GM19395 (cell line): Measurements from ENCODE around the gene N4BP2L1.

ENCODE experiments used
- ATAC-seq: cut with Tn5 transposase; IDR thresholded peaks from one replicate; pipeline ENCODE4 v1.9.1; 2021; ENCODE audit warnings: mild to moderate bottlenecking, moderate library complexity; ENCODE audit not compliant: unreplicated experiment

Gene N4BP2L1

GRCh38 chr13:32427852-32428580, at the start of gene N4BP2L1:
TSS of gene N4BP2L1 (minus strand) at chr13:32428130. CDS start at chr13:32428082, 48 bp downstream.
- ATAC-seq = peak; percentile 73

- no peak for ATAC-seq
Observed at GRCh38 chr13:32476892-32477291, 49.0 kb upstream of the N4BP2L1 start.

GRCh38 chr13:32476021-32476731, 48.2 kb upstream of the N4BP2L1 start:
- no peak for ATAC-seq

- no peak for ATAC-seq
Observed at GRCh38 chr13:32474999-32475792, 47.3 kb upstream of the N4BP2L1 start.

GRCh38 chr13:32473650-32474049, 45.7 kb upstream of the N4BP2L1 start:
- ATAC-seq = no peak

- peak; percentile 78 for ATAC-seq
Observed at GRCh38 chr13:32472194-32472621, 44.3 kb upstream of the N4BP2L1 start.

- ATAC-seq = no peak
Observed at GRCh38 chr13:32471187-32471922, 43.4 kb upstream of the N4BP2L1 start.

GRCh38 chr13:32468502-32469142, 40.7 kb upstream of the N4BP2L1 start:
- ATAC-seq = no peak

- ATAC-seq = no peak
Observed at GRCh38 chr13:32456591-32456990, 28.7 kb upstream of the N4BP2L1 start.

GRCh38 chr13:32455594-32455903, 27.6 kb upstream of the N4BP2L1 start:
- no peak for ATAC-seq

GRCh38 chr13:32454886-32455593, 27.1 kb upstream of the N4BP2L1 start:
- ATAC-seq = no peak

GRCh38 chr13:32453981-32454380, 26.1 kb upstream of the N4BP2L1 start:
- no peak for ATAC-seq

GRCh38 chr13:32448972-32449371, 21.0 kb upstream of the N4BP2L1 start:
- ATAC-seq = no peak

- no peak for ATAC-seq
Observed at GRCh38 chr13:32447894-32448623, 20.1 kb upstream of the N4BP2L1 start.

- no peak for ATAC-seq
Observed at GRCh38 chr13:32446773-32447465, 19.0 kb upstream of the N4BP2L1 start.

GRCh38 chr13:32446220-32446619, 18.3 kb upstream of the N4BP2L1 start:
- ATAC-seq = no peak

GRCh38 chr13:32445461-32445860, 17.5 kb upstream of the N4BP2L1 start:
- ATAC-seq = no peak

GRCh38 chr13:32443111-32443510, 15.2 kb upstream of the N4BP2L1 start:
- ATAC-seq = no peak

- no peak for ATAC-seq
Observed at GRCh38 chr13:32438871-32439270, 10.9 kb upstream of the N4BP2L1 start.
